HCT116 (cell line): ENCODE data around the gene HNRNPU. TPM values are rescaled to one million over a fixed set of nuclear protein-coding genes. Genes with fewer than 3 reads are reported as not detected.

Experiments
- ATAC-seq: fragments of 200-7000 bp; cut with Tn5 transposase; 2 replicates; pipeline ENCODE4 v1.9.1; 2020; ENCODE audit warnings: mild to moderate bottlenecking, moderate library complexity
- BruUV-seq: library from RNA; stranded (reverse); fragments of 400-500 nt; replicated peaks from 2 replicates; lab custom pipeline; 2021; lab: Mats Ljungman, UMichigan
- CTCF ChIA-PET: fragments of 300-600 bp; sonication (Branson Sonifier 250); formaldehyde crosslinking; loops from one replicate; lab custom pipeline; 2021; ENCODE audit warnings: antibody characterized with exemption; lab: Charles Lee
- POLR2A ChIA-PET: fragments of 300-600, 350-600 bp; sonication (Branson Sonifier 250); formaldehyde crosslinking; loops from one replicate; lab custom pipeline; 2021; ENCODE audit warnings: antibody characterized with exemption; lab: Charles Lee
- RAD21 ChIA-PET, 2 experiments: fragments of 300-600 bp; sonication (Branson Sonifier 250); formaldehyde crosslinking; loops; one replicate each; lab custom pipeline; 2023; ENCODE audit warnings: low total read pairs in 2 of 2; ENCODE audit not compliant: uncharacterized antibody in 2 of 2, unreplicated experiment in 2 of 2, low non-redundant PET in 1 of 2; lab: Charles Lee
- DNase-seq: peaks from one replicate; pipeline ENCODE4 v3.0.0-alpha.2; 2010; ENCODE audit warnings: low read depth, low spot score
- H2AFZ ChIP-seq: fragments of 200-600 bp; shearing (Covaris generic), sonication (generic); 2 replicates; pipeline ENCODE4 v1.6.1; 2017; ENCODE audit warnings: low read depth, mixed run types, mixed read lengths, antibody characterized with exemption, low read length; ENCODE audit not compliant: poor library complexity, severe bottlenecking
- H3K27ac ChIP-seq: 2 replicates; pipeline ENCODE4 v1.5.1; 2012; ENCODE audit warnings: low read depth, low read length
- H3K27me3 ChIP-seq: fragments of 200-600 bp; sonication (generic); 2 replicates; pipeline ENCODE4 v1.6.1; 2016; ENCODE audit warnings: mixed run types, low read length, mixed read lengths; ENCODE audit not compliant: insufficient read depth
- H3K36me3 ChIP-seq, 2 experiments: fragments of 200-500 bp in 1 of 2; fragments of 200-600 bp in 1 of 2; sonication (Bioruptor generic) in 1 of 2; sonication (generic) in 1 of 2; 2 replicates each; pipeline versions ENCODE4 v1.5.1 to v1.6.1; 2014 to 2016; ENCODE audit warnings: low read length in 2 of 2, inconsistent platforms in 1 of 2, mixed read lengths in 1 of 2, mixed run types in 1 of 2; ENCODE audit not compliant: insufficient read depth in 2 of 2, control insufficient read depth in 1 of 2
- H3K4me1 ChIP-seq, 2 experiments: fragments of 200-600 bp in 1 of 2; sonication (generic) in 1 of 2; 2 replicates each; pipeline versions ENCODE4 v1.5.1 to v1.6.1; 2012 to 2017; ENCODE audit warnings: low read length in 2 of 2, inconsistent platforms in 1 of 2, mild to moderate bottlenecking in 1 of 2, mixed read lengths in 1 of 2, mixed run types in 1 of 2, moderate library complexity in 1 of 2; ENCODE audit not compliant: insufficient read depth in 2 of 2, control insufficient read depth in 1 of 2
- H3K4me2 ChIP-seq: fragments of 200-600 bp; sonication (generic); 2 replicates; pipeline ENCODE4 v1.6.1; 2017; ENCODE audit warnings: mixed run types, low read length, mixed read lengths
- H3K4me3 ChIP-seq, 2 experiments: fragments of 200-600 bp in 1 of 2; sonication (generic) in 1 of 2; replicated peaks in 1 of 2; 2 replicates each; pipeline ENCODE4 v1.5.1; 2011 to 2016; ENCODE audit warnings: low read length in 2 of 2, control low read depth in 1 of 2, low read depth in 1 of 2, mild to moderate bottlenecking in 1 of 2, mixed read lengths in 1 of 2, mixed run types in 1 of 2
- H3K79me2 ChIP-seq: fragments of 200-600 bp; sonication (generic); 2 replicates; pipeline ENCODE4 v1.6.1; 2017; ENCODE audit warnings: mild to moderate bottlenecking, mixed run types, low read length, moderate library complexity, mixed read lengths; ENCODE audit not compliant: insufficient read depth
- H3K9ac ChIP-seq: fragments of 200-600 bp; sonication (generic); 2 replicates; pipeline ENCODE4 v1.6.1; 2016; ENCODE audit warnings: low read length, mixed read lengths
- H3K9me2 ChIP-seq: fragments of 200-600 bp; sonication (generic), shearing (Covaris generic); 2 replicates; pipeline ENCODE4 v1.6.1; 2017; ENCODE audit warnings: mixed run types, mild to moderate bottlenecking, moderate library complexity; ENCODE audit not compliant: insufficient read depth
- H3K9me3 ChIP-seq, 2 experiments: fragments of 200-500 bp in 1 of 2; fragments of 200-600 bp in 1 of 2; sonication (Bioruptor generic) in 1 of 2; sonication (generic) in 1 of 2; 2 replicates each; pipeline ENCODE4 v1.6.1; 2014 to 2017; ENCODE audit warnings: low read length in 2 of 2, mixed read lengths in 2 of 2, inconsistent platforms in 1 of 2, low read depth in 1 of 2, mild to moderate bottlenecking in 1 of 2, mixed run types in 1 of 2, moderate library complexity in 1 of 2; ENCODE audit not compliant: control insufficient read depth in 1 of 2, insufficient read depth in 1 of 2
- H4K20me1 ChIP-seq: fragments of 200-600 bp; sonication (generic), shearing (Covaris generic); 2 replicates; pipeline ENCODE4 v1.6.1; 2017; ENCODE audit warnings: mixed run types, mild to moderate bottlenecking, moderate library complexity; ENCODE audit not compliant: insufficient read depth
- ATF3 ChIP-seq: IDR thresholded peaks from 2 replicates; pipeline ENCODE4 v1.6.1; 2012
- CEBPB ChIP-seq: IDR thresholded peaks from 2 replicates; pipeline ENCODE4 v1.6.1; 2012; ENCODE audit warnings: low read depth
- CTCF ChIP-seq, 3 experiments: fragments of 200-600 bp in 1 of 3; sonication (generic) in 1 of 3; IDR thresholded peaks in 2 of 3; conservative IDR thresholded peaks in 1 of 3; 2 replicates each; pipeline ENCODE4 v1.5.1; 2012 to 2017; ENCODE audit warnings: low read depth in 2 of 3, low read length in 2 of 3, antibody characterized with exemption in 1 of 3, borderline replicate concordance in 1 of 3, control low read depth in 1 of 3, mild to moderate bottlenecking in 1 of 3, mixed read lengths in 1 of 3, mixed run types in 1 of 3, moderate library complexity in 1 of 3; ENCODE audit not compliant: insufficient read depth in 1 of 3
- EGR1 ChIP-seq: IDR thresholded peaks from 2 replicates; pipeline ENCODE4 v1.6.1; 2012; ENCODE audit warnings: low read depth
- ELF1 ChIP-seq: IDR thresholded peaks from 2 replicates; pipeline ENCODE4 v1.6.1; 2012; ENCODE audit warnings: low read depth, borderline replicate concordance
- EZH2phosphoT487 ChIP-seq: fragments of 200-600 bp; IDR thresholded peaks from 2 replicates; pipeline ENCODE4 v1.6.1; 2018; ENCODE audit warnings: antibody characterized with exemption, borderline replicate concordance
- FOSL1 ChIP-seq: IDR thresholded peaks from 2 replicates; pipeline ENCODE4 v1.6.1; 2012; ENCODE audit warnings: low read depth
- JUND ChIP-seq: IDR thresholded peaks from 2 replicates; pipeline ENCODE4 v1.6.1; 2012
- MAX ChIP-seq: IDR thresholded peaks from 2 replicates; pipeline ENCODE4 v1.6.1; 2012
- POLR2A ChIP-seq: IDR thresholded peaks from 2 replicates; pipeline ENCODE4 v1.7.0; 2011; ENCODE audit warnings: borderline replicate concordance; ENCODE audit not compliant: insufficient read depth, insufficient read length; ENCODE audit errors: extremely low read depth
- RAD21 ChIP-seq: IDR thresholded peaks from 2 replicates; pipeline ENCODE4 v1.6.1; 2012; ENCODE audit warnings: low read depth, mild to moderate bottlenecking
- REST ChIP-seq: IDR thresholded peaks from 2 replicates; pipeline ENCODE4 v1.6.1; 2012; ENCODE audit warnings: low read depth
- SIN3A ChIP-seq: IDR thresholded peaks from 2 replicates; pipeline ENCODE4 v1.6.1; 2012; ENCODE audit warnings: low read depth
- SP1 ChIP-seq: IDR thresholded peaks from 2 replicates; pipeline ENCODE4 v1.6.1; 2012; ENCODE audit warnings: low read depth
- TCF7L2 ChIP-seq: IDR thresholded peaks from 2 replicates; pipeline ENCODE4 v1.7.0; 2011; ENCODE audit warnings: borderline replicate concordance, inconsistent platforms; ENCODE audit not compliant: insufficient read depth, insufficient read length; ENCODE audit errors: extremely low read depth
- YY1 ChIP-seq: IDR thresholded peaks from 2 replicates; pipeline ENCODE4 v1.6.1; 2011; ENCODE audit warnings: low read length, low read depth, moderate library complexity, mild to moderate bottlenecking; ENCODE audit not compliant: insufficient replicate concordance; ENCODE audit errors: extremely low read depth
- ZBTB33 ChIP-seq: IDR thresholded peaks from 2 replicates; pipeline ENCODE4 v1.6.1; 2011; ENCODE audit warnings: mild to moderate bottlenecking, low read length, moderate library complexity; ENCODE audit not compliant: insufficient replicate concordance; ENCODE audit errors: extremely low read depth
- ZFX ChIP-seq: fragments of 450-650 bp; IDR thresholded peaks from 2 replicates; pipeline ENCODE4 v1.6.1; 2017
- ZNF274 ChIP-seq: fragments of 200-500 bp; sonication (Bioruptor generic); IDR thresholded peaks from 2 replicates; pipeline ENCODE4 v1.6.1; 2014; ENCODE audit warnings: mild to moderate bottlenecking, low read depth, low read length, inconsistent platforms
- intact Hi-C: fragments of 100-400 bp; cut with micrococcal nuclease; formaldehyde crosslinking; loops from 2 replicates; pipeline ENCODE4 v1.10.0; 2022
- total RNA-seq: library from RNA; stranded (reverse); gene quantifications from one replicate; pipeline ENCODE4 v1.2.1, GENCODE V29; 2021; ENCODE audit not compliant: unreplicated experiment

HNRNPU gene
- total RNA-seq, 1 experiment from 2014 or later: 424 TPM

GRCh38 chr1:244807138-244807537 is 57.2 kb downstream of the HNRNPU start:
- Histone ChIP-seq H3K9me3 (no peaks in the 10 kb centered on the region), H2AFZ (no peak overlapping the region), H3K4me2 (no peak overlapping the region), H3K9me2 (no peaks in the 10 kb centered on the region), H3K36me3 (no peaks in the 10 kb centered on the region), H3K27ac (no peak overlapping the region), H3K79me2 (no peaks in the 10 kb centered on the region), H3K4me3 (no peak overlapping the region), H3K9ac (no peak overlapping the region), H4K20me1 (no peaks in the 10 kb centered on the region), H3K27me3 (no peaks in the 10 kb centered on the region), H3K4me1 (no peaks in the 10 kb centered on the region)
- DNase-seq (no peak), ATAC-seq (no peak)
- ChIA-PET CTCF (interaction anchor here (0.9 kb wide), 1 partner anchor 11 kb away, joined by 5 read pairs; no protein-coding TSS in a partner anchor), RAD21 (no interaction called here), POLR2A (no interaction called here)
- BruUV-seq: no TSS peak
- TF ChIP-seq ZNF274: no peak
- no peak for TF ChIP-seq EGR1
- TF ChIP-seq ELF1: no peak
- TF ChIP-seq POLR2A: no peak
- TF ChIP-seq JUND: no peak
- no peak for TF ChIP-seq RAD21
- TF ChIP-seq CTCF (IDR thresholded peaks at IDR 0.05 in 2 of 3, conservative IDR thresholded peaks at IDR 0.05 in 1 of 3; ENCODE audit: borderline replicate concordance in 1 of 3, insufficient read depth in 1 of 3, low read depth in 2 of 3, low read length in 2 of 3): no peak
- TF ChIP-seq TCF7L2: no peak
- TF ChIP-seq SP1: no peak
- TF ChIP-seq EZH2phosphoT487: no peak
- TF ChIP-seq SIN3A: no peak
- TF ChIP-seq ZBTB33: no peak
- no peak for TF ChIP-seq YY1
- no peak for TF ChIP-seq REST
- TF ChIP-seq CEBPB: no peak
- no peak for TF ChIP-seq ZFX
- TF ChIP-seq ATF3: no peak
- no peak for TF ChIP-seq FOSL1
- no peak for TF ChIP-seq MAX
- intact Hi-C loops: no loop called here
